ENCODE results near the gene SPRR4.

Gene SPRR4

GRCh38 chr1:152964536-152964935, 5.9 kb upstream of the SPRR4 start:
- Histone ChIP-seq H3K4ac (ENCODE audit: low read depth in 1 of 2, low read length in 2 of 2) (no peak overlapping the region), H2AFZ (ENCODE audit: low read depth, low read length) (no peak overlapping the region), H3K9ac (ENCODE audit: low read length) (no peak overlapping the region), H3K9me3 (ENCODE audit: control insufficient read depth, low read length) (no peaks in the 10 kb centered on the region), H2BK15ac (ENCODE audit: low read depth, poor library complexity, severe bottlenecking) (no peak overlapping the region), H3K4me3 (ENCODE audit: insufficient read depth in 1 of 2, low read depth in 1 of 2, low read length in 2 of 2) (no peak overlapping the region), H3K4me1 (ENCODE audit: control insufficient read depth, insufficient read depth, low read depth, low read length) (no peaks in the 10 kb centered on the region), H2BK5ac (ENCODE audit: low read depth, low read length, poor library complexity, severe bottlenecking) (no peak overlapping the region), H3K4me2 (ENCODE audit: low read length, poor library complexity, severe bottlenecking) (no peak overlapping the region), H3K27me3 (ENCODE audit: control insufficient read depth in 1 of 2, insufficient read depth in 1 of 2, low read length in 2 of 2) (no peaks in the 10 kb centered on the region), H3K14ac (ENCODE audit: low read length in 2 of 2) (no peak overlapping the region), H3K36me3 (ENCODE audit: control insufficient read depth in 1 of 2, insufficient read depth in 2 of 2, low read depth in 1 of 2, low read length in 2 of 2) (no peaks in the 10 kb centered on the region), H3K79me1 (replicated peaks; ENCODE audit: low read length, poor library complexity, severe bottlenecking) (no peaks in the 10 kb centered on the region), H2AK5ac (ENCODE audit: low read length, severe bottlenecking) (no peak overlapping the region), H4K8ac (ENCODE audit: low read length) (no peak overlapping the region), H2BK12ac (ENCODE audit: low read length in 2 of 2) (no peak overlapping the region), H3K27ac (ENCODE audit: low read length, poor library complexity, severe bottlenecking) (no peak overlapping the region), H2BK120ac (ENCODE audit: low read depth, low read length) (no peak overlapping the region), H3K18ac (ENCODE audit: low read depth in 1 of 2, low read length in 2 of 2) (no peak overlapping the region), H3K23ac (ENCODE audit: low read length in 2 of 2) (no peak overlapping the region), H4K91ac (ENCODE audit: low read length) (no peak overlapping the region)
- DNase-seq, result no peak
- WGBS, result 23% methylated on average over 1 of the region's 1 CpG

- Histone ChIP-seq H3K4me1 (ENCODE audit: control insufficient read depth, insufficient read depth, low read depth, low read length) (no peaks in the 10 kb centered on the region), H3K4me2 (ENCODE audit: low read length, poor library complexity, severe bottlenecking) (no peak overlapping the region), H2BK5ac (ENCODE audit: low read depth, low read length, poor library complexity, severe bottlenecking) (no peak overlapping the region), H2AFZ (ENCODE audit: low read depth, low read length) (no peak overlapping the region), H3K36me3 (ENCODE audit: control insufficient read depth in 1 of 2, insufficient read depth in 2 of 2, low read depth in 1 of 2, low read length in 2 of 2) (no peaks in the 10 kb centered on the region), H3K18ac (ENCODE audit: low read depth in 1 of 2, low read length in 2 of 2) (no peak overlapping the region), H3K9me3 (ENCODE audit: control insufficient read depth, low read length) (no peaks in the 10 kb centered on the region), H3K23ac (ENCODE audit: low read length in 2 of 2) (no peak overlapping the region), H4K91ac (ENCODE audit: low read length) (no peak overlapping the region), H2BK15ac (ENCODE audit: low read depth, poor library complexity, severe bottlenecking) (no peak overlapping the region), H3K27me3 (ENCODE audit: control insufficient read depth in 1 of 2, insufficient read depth in 1 of 2, low read length in 2 of 2) (no peaks in the 10 kb centered on the region), H2BK120ac (ENCODE audit: low read depth, low read length) (no peak overlapping the region), H3K4me3 (ENCODE audit: insufficient read depth in 1 of 2, low read depth in 1 of 2, low read length in 2 of 2) (no peak overlapping the region), H3K14ac (ENCODE audit: low read length in 2 of 2) (no peak overlapping the region), H2BK12ac (ENCODE audit: low read length in 2 of 2) (no peak overlapping the region), H2AK5ac (ENCODE audit: low read length, severe bottlenecking) (no peak overlapping the region), H3K79me1 (replicated peaks; ENCODE audit: low read length, poor library complexity, severe bottlenecking) (no peaks in the 10 kb centered on the region), H3K9ac (ENCODE audit: low read length) (no peak overlapping the region), H4K8ac (ENCODE audit: low read length) (no peak overlapping the region), H3K4ac (ENCODE audit: low read depth in 1 of 2, low read length in 2 of 2) (no peak overlapping the region), H3K27ac (ENCODE audit: low read length, poor library complexity, severe bottlenecking) (no peak overlapping the region)
- WGBS, result 40% methylated on average over 2 of the region's 4 CpGs
- DNase-seq, result no peak
Measured at GRCh38 chr1:152965853-152966252, 4.6 kb upstream of the SPRR4 start.

GRCh38 chr1:152967201-152967600, 3.2 kb upstream of the SPRR4 start:
- H2BK5ac ChIP-seq (ENCODE audit: low read depth, low read length, poor library complexity, severe bottlenecking), result no peak overlapping the region
- H4K8ac ChIP-seq (ENCODE audit: low read length), result no peak overlapping the region
- H3K18ac ChIP-seq (ENCODE audit: low read depth in 1 of 2, low read length in 2 of 2), result no peak overlapping the region
- H3K27me3 ChIP-seq (ENCODE audit: control insufficient read depth in 1 of 2, insufficient read depth in 1 of 2, low read length in 2 of 2), result peaks cover 0 to 1% of the 10 kb centered on the region in 2 experiments
- DNase-seq, result no peak
- no peaks in the 10 kb centered on the region for H3K36me3 ChIP-seq (ENCODE audit: control insufficient read depth in 1 of 2, insufficient read depth in 2 of 2, low read depth in 1 of 2, low read length in 2 of 2)
- H3K4ac ChIP-seq (ENCODE audit: low read depth in 1 of 2, low read length in 2 of 2), result no peak overlapping the region
- no peak overlapping the region for H4K91ac ChIP-seq (ENCODE audit: low read length)
- WGBS, result 51% methylated on average over 7 of the region's 7 CpGs
- no peak overlapping the region for H2BK120ac ChIP-seq (ENCODE audit: low read depth, low read length)
- H3K4me3 ChIP-seq (ENCODE audit: insufficient read depth in 1 of 2, low read depth in 1 of 2, low read length in 2 of 2), result no peak overlapping the region
- no peak overlapping the region for H2AFZ ChIP-seq (ENCODE audit: low read depth, low read length)
- no peak overlapping the region for H2AK5ac ChIP-seq (ENCODE audit: low read length, severe bottlenecking)
- H3K4me2 ChIP-seq (ENCODE audit: low read length, poor library complexity, severe bottlenecking), result no peak overlapping the region
- no peak overlapping the region for H2BK15ac ChIP-seq (ENCODE audit: low read depth, poor library complexity, severe bottlenecking)
- no peak overlapping the region for H3K14ac ChIP-seq (ENCODE audit: low read length in 2 of 2)
- no peak overlapping the region for H3K27ac ChIP-seq (ENCODE audit: low read length, poor library complexity, severe bottlenecking)
- H2BK12ac ChIP-seq (ENCODE audit: low read length in 2 of 2), result no peak overlapping the region
- H3K9ac ChIP-seq (ENCODE audit: low read length), result no peak overlapping the region
- H3K79me1 ChIP-seq (replicated peaks; ENCODE audit: low read length, poor library complexity, severe bottlenecking), result no peaks in the 10 kb centered on the region
- H3K23ac ChIP-seq (ENCODE audit: low read length in 2 of 2), result no peak overlapping the region
- peaks cover 2% of the 10 kb centered on the region for H3K9me3 ChIP-seq (ENCODE audit: control insufficient read depth, low read length)
- H3K4me1 ChIP-seq (ENCODE audit: control insufficient read depth, insufficient read depth, low read depth, low read length), result no peaks in the 10 kb centered on the region

- Histone ChIP-seq H2BK120ac (ENCODE audit: low read depth, low read length) (no peak overlapping the region), H4K91ac (ENCODE audit: low read length) (no peak overlapping the region), H3K4me2 (ENCODE audit: low read length, poor library complexity, severe bottlenecking) (no peak overlapping the region), H3K4me3 (ENCODE audit: insufficient read depth in 1 of 2, low read depth in 1 of 2, low read length in 2 of 2) (no peak overlapping the region), H3K18ac (ENCODE audit: low read depth in 1 of 2, low read length in 2 of 2) (no peak overlapping the region), H3K9ac (ENCODE audit: low read length) (no peak overlapping the region), H3K36me3 (ENCODE audit: control insufficient read depth in 1 of 2, insufficient read depth in 2 of 2, low read depth in 1 of 2, low read length in 2 of 2) (no peaks in the 10 kb centered on the region), H3K23ac (ENCODE audit: low read length in 2 of 2) (no peak overlapping the region), H3K27me3 (ENCODE audit: control insufficient read depth in 1 of 2, insufficient read depth in 1 of 2, low read length in 2 of 2) (peaks cover 0 to 5% of the 10 kb centered on the region in 2 experiments), H3K14ac (ENCODE audit: low read length in 2 of 2) (no peak overlapping the region), H3K4me1 (ENCODE audit: control insufficient read depth, insufficient read depth, low read depth, low read length) (no peaks in the 10 kb centered on the region), H2AFZ (ENCODE audit: low read depth, low read length) (no peak overlapping the region), H3K79me1 (replicated peaks; ENCODE audit: low read length, poor library complexity, severe bottlenecking) (no peaks in the 10 kb centered on the region), H3K9me3 (ENCODE audit: control insufficient read depth, low read length) (peaks cover 2% of the 10 kb centered on the region), H2BK15ac (ENCODE audit: low read depth, poor library complexity, severe bottlenecking) (no peak overlapping the region), H2AK5ac (ENCODE audit: low read length, severe bottlenecking) (no peak overlapping the region), H3K4ac (ENCODE audit: low read depth in 1 of 2, low read length in 2 of 2) (no peak overlapping the region), H2BK5ac (ENCODE audit: low read depth, low read length, poor library complexity, severe bottlenecking) (no peak overlapping the region), H2BK12ac (ENCODE audit: low read length in 2 of 2) (no peak overlapping the region), H4K8ac (ENCODE audit: low read length) (no peak overlapping the region), H3K27ac (ENCODE audit: low read length, poor library complexity, severe bottlenecking) (no peak overlapping the region)
- WGBS, result 41% methylated on average over 2 of the region's 2 CpGs
- no peak for DNase-seq
Measured at GRCh38 chr1:152968248-152968647, 2.2 kb upstream of the SPRR4 start.

All from mesenchymal stem cell (in vitro differentiated cells and primary cell).